ENCODE measurements around the gene HLA-DOA.

HLA-DOA gene

DNA sequence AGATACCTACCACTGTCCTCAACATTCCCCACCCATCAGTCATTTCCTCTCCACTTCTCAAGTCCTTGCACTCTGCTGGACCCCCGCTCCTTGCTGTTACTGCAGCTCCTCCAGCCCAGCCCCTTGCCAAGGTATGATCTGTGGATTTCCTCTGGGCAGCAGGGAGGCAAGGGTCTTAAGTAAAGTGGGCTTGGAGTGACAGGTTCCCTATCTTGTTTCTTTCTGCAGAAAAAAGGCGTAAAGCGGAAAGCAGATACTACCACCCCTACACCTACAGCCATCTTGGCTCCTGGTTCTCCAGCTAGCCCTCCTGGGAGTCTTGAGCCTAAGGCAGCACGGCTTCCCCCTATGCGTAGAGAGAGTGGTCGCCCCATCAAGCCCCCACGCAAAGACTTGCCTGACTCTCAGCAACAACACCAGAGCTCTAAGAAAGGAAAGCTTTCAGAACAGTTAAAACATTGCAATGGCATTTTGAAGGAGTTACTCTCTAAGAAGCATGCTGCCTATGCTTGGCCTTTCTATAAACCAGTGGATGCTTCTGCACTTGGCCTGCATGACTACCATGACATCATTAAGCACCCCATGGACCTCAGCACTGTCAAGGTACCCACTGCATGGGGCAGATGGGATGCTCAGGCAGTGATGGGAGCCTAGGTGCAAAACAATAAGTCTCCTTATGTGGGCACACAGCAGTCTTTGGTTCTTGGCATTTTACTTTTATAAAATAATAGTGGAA, 32.9 kb downstream of the HLA-DOA start:
- TF ChIP-seq CTCF (IDR thresholded peaks at IDR 0.05): no peak

GRCh38 chr6:32975886-32976285, 33.5 kb downstream of the HLA-DOA start:
- TF ChIP-seq CTCF (IDR thresholded peaks at IDR 0.05): no peak

- TF ChIP-seq CTCF (IDR thresholded peaks at IDR 0.05): no peak
These were observed 34.7 kb downstream of the HLA-DOA start for GRCh38 chr6:32974541-32975308.

- no peak for TF ChIP-seq CTCF (IDR thresholded peaks at IDR 0.05)
These were observed 35.4 kb downstream of the HLA-DOA start for GRCh38 chr6:32974016-32974333.

DNA sequence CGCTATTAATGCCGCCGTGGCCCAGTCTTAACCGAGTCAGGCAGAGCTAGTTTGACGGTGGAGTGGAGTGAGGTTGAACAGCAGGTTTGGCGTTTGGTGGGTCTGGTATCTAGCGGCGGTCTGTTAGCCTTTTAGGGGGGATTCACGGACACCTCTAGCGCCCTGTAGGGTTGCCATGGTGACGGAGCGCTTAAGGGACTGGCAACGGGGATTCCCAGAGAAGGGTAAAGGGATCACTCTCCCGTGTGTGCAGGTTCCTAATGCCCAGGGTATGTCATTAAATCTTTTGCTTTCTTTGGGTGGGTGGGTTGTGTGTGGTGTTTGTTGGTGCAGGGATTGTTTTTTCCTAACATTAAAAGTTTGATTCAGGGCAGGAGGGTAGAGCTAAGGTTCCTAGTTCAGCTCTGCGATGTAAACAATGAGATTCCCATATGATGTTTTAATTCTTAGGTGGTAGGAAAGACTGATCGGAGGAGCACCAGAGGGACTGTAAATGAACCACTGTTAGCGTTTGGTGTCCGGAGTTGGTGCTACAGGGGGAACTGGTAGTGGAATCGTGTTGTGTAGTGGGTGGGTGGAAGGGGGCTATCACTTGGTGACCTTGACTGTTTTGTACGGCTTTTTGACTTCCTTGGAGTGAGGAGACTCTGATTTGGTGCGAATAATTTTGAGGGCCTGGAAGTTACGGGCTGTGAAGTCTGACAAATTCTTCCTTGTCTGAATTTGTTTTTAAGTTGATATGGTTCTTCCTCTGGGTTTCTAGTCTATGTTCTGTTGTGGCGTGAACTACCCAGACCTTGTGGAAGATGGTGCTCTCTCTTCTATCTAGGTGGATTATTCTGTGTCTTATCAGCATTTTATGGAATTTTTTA, 36.0 kb downstream of the HLA-DOA start:
- no peak for TF ChIP-seq CTCF (IDR thresholded peaks at IDR 0.05)

DNA sequence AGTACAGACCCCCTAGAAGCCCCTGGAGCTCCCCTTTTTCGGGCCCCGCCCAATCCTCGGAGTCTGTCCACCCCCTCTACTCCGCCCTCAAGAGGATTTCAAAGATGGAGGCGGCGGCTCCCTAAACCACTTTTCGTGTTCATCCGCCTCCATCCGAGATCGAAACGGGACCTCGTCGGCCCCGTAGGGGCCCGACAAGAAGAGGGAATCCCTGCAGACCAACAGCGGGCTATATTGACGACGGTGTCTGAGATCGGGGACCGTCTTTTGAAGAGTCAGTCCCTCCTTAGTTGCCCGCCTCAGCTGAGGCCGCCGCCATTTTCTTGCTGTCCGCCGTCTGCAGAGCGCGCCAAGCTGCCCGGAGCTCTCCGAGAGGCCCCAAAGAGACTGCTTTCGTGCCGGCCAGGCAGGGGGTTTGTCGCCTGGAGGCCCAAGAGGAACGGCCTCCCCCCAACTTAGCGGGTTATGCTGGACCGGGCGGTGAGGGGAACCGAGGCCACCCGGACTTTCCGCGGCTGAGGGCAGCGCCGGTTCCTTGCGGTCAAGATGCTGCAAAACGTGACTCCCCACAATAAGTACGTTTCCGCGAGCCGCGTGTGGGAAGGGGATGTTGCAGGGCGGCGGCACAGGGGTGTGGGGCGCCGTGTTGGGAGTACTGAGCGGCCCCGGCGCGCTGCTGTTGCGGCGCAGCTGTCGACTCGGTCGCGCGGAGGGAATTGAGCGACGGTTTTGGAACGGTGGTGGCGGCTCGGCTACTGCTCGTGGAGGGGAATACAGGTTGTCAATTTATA, 36.8 kb downstream of the HLA-DOA start:
- TF ChIP-seq CTCF (IDR thresholded peaks at IDR 0.05): no peak
